Glomerular endothelial cell (primary cell): ENCODE measurements around the gene CFAP410. TPM values are rescaled to one million over a fixed set of nuclear protein-coding genes. Genes with fewer than 3 reads are reported as not detected.

ENCODE experiments used
- DNase-seq: peaks from one replicate; pipeline ENCODE4 v3.0.0-alpha.2; 2011; ENCODE audit warnings: low read depth, low spot score; ENCODE audit errors: extremely low read depth
- total RNA-seq: library from RNA; depleted of rRNA; stranded (reverse); fragments of >200 nt; gene quantifications from 2 replicates; pipeline ENCODE4 v1.2.3, GENCODE V29; 2015

CFAP410 gene
- 14.8 and 19.3 TPM in 2 replicates for total RNA-seq

GRCh38 chr21:44338971-44339910 lies at the start of gene CFAP410:
Gene CFAP410, minus strand, starts transcription at chr21:44339390. Its CDS starts 196 bp downstream, at chr21:44339194.
- peak; percentile 36 for DNase-seq

GRCh38 chr21:44384968-44385367 lies 45.8 kb upstream of the CFAP410 start:
- DNase-seq = no peak

- DNase-seq = no peak
Measured at GRCh38 chr21:44383216-44383615, 44.0 kb upstream of the CFAP410 start.

GRCh38 chr21:44382536-44382935 lies 43.3 kb upstream of the CFAP410 start:
- no peak for DNase-seq

DNA sequence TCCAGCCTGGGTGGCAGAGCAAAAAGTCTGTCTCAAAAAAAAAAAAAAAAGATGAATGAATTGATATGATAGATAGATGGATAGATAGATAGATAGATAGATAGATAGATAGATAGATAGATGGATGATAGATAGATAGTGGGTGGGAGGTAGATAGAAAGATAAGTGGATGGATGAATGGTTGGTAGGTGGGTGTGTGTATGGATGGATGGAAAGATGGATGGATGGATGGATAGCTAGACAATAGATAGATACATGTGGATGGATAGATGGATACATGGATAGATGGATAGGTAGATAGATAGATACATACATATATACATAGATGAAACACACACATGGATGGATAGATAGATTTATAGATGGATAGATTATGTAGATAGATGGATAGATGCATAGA lies 42.7 kb upstream of the CFAP410 start:
- DNase-seq = no peak

DNA sequence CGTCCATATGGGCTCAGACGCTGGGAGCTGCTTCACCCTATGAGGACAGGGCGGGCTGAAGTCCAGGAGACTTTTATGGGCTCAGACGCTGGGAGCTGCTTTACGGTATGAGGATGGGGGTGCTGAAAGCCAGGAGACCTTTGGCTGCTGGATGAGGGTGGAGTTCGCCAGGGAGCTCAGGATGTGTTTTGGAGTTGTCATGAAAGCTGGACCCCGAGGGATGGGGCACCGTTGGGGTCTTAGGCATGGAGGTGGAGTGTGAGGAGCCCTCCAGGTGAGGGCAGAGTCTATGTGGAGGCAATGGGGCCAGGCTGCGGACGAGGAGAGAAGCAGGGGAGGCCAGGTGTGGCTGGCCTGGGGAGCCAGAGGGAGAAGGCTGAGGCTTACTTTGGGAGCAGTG lies 41.7 kb upstream of the CFAP410 start:
- no peak for DNase-seq

DNA sequence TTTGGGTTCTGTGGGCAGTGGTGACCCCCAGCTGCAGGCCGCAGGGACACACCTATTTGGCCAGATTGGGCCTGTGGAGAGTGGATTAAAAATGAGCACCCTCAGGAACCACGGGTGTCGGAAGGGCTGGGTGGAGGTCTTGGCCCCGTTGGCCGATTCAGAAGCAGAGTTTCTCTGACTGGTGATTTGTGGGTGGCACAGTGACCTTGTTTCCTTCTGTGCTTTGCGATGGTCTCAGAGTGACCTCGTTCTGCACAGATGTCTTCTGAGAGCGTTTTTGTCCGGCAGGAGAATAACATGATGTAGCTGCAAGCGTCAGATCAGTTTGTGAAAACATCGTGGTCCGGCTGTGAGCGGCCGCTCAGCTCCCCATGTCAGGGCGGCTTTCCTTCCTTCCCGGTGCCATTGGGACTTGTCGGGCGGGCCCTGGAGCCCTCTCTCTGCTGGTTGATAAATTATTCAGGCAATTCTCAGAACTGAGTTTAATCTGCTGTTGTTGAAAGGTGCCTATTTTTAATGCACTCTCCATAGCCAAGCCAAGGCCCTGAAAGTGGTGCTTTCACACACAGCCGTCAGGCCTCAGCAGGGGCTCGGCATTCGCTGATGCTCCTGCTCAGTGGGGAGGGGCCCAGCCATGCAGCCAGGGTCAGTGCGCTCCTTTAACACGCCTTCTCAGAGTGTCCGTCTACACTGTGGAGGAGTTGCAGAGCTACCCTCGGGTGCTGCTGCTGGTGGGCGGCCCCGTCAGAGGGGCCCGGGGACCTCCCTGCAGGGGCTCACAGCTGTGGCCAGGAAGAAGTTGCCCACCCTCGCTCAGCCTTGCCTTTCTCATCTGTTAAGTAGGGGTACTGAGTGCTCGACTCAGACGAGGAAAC lies 41.0 kb upstream of the CFAP410 start:
- no peak for DNase-seq

DNA sequence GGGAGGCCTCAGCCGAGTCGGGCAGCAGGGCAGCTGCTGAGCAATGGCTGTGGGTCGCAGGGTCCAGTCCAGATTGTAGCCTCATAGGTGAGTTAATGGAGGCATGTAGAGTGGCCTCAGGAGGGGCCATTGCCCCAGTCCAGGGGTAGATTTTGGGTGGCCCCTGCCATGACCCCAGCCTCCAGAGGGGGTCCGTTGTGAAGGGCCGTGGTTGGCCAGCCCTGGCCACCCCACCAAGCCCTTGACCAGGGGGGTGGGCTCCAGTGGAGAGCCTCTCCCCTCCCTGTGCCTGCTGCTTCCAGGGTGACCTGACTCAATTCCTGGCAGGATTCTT lies 40.3 kb upstream of the CFAP410 start:
- no peak for DNase-seq

DNA sequence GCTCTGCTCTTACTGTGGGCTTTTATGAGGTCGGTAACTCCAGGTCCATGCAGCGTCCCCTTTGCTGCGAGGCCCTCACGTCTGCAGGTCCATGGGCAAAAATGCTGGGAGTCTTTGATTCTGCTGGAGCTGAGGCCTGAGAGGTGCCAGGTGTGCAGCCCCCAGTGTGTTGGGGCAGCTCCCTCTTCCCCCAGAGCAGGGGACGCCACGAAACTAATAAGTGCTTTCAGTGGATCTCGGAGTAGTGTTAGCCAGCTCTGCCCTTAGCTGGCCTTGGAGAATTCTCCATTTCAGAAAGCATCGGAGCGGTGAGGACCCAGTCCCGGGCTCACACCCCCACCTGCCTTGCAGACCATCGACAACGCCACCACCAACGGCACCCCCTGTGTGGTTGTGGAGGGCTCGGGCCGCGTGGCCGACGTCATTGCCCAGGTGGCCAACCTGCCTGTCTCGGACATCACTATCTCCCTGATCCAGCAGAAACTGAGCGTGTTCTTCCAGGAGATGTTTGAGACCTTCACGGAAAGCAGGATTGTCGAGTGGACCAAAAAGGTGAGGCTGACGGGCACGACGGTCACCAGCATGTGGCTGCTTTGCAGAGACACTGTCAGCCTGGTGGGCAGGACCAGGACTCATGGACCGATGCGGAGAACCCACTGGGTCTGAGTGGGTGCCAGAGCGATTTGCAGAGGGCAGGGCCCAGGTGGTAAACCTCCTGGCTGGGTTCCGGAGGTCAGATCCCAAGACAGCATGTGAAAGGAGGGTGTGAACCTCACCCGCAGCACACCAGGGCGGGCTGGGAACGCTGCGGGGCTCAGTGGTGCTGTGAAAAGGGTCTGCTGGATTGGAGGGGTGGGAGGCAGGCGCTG lies 39.7 kb upstream of the CFAP410 start:
- DNase-seq = no peak

- no peak for DNase-seq
Measured at GRCh38 chr21:44377922-44378645, 38.9 kb upstream of the CFAP410 start.

DNA sequence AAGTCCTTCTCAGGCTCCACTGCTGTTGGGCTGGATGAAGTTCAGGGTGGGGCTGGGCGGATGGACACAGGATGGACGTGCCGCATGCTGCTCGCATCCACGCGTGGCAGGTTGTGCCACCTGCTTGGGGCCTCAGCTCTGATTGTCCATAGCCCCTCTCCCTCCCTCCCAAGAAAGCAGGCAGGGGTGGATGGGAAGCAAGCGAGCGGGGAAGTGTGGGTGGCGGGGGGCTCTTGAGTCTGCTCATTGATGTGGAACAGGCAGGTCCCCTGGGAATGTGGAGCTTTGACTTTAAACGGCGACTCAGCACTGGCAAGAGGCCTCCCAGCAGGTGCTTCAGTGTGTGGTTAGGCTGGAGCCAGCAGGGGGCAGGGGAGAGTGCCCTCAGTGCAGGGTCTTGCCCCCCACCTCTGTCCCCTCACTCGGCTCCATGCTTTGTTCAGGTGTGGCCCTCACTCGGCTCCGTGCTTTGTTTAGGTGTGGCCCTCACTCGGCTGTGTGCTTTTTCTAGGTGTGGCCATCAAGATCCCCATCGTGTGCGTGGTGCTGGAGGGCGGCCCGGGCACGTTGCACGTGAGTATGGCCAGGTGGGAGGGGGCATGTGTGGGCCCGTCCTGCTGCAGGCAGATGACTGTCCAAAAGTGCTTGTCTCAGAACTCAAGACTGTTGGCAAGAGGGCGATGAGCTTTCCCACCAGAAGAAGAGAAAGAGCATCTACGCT lies 38.2 kb upstream of the CFAP410 start:
- DNase-seq = no peak

GRCh38 chr21:44376606-44377005 lies 37.4 kb upstream of the CFAP410 start:
- DNase-seq = no peak

GRCh38 chr21:44375761-44376241 lies 36.6 kb upstream of the CFAP410 start:
- DNase-seq = no peak

- DNase-seq = no peak
Measured at GRCh38 chr21:44375281-44375651, 36.1 kb upstream of the CFAP410 start.

DNA sequence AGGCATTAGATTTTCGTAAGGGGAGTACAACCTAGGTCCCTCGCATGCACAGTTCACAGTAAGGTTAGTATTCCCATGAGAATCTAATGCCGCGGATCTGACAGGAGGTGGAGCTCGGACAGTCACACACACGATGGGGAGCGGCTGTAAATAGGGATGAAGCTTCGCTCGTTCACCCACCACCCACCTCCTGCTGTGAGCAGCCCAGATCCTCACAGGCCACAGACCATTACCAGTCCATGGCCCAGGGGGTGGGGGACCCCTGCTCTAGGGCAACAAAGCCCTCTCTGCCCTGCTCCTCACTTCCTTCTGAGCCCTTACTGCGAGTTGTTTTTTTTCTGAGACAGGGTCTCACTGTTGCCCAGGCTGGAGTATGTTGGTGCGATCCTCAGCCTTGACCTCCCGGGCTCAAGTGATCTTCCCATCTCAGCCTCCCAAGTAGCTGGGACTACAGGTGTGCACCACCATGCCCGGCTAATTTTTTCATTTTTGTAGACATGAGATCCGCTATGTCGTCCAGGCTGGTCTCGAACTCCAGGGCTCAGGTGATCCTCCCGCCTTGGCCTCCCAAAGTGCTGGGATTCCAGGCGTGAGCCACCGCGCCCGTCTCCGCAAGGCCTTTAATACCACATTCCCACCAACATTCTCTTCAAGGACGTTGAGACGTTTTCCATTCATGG lies 35.6 kb upstream of the CFAP410 start:
- no peak for DNase-seq

GRCh38 chr21:44372616-44373015 lies 33.4 kb upstream of the CFAP410 start:
- DNase-seq = no peak

GRCh38 chr21:44371596-44371995 lies 32.4 kb upstream of the CFAP410 start:
- DNase-seq = no peak

DNA sequence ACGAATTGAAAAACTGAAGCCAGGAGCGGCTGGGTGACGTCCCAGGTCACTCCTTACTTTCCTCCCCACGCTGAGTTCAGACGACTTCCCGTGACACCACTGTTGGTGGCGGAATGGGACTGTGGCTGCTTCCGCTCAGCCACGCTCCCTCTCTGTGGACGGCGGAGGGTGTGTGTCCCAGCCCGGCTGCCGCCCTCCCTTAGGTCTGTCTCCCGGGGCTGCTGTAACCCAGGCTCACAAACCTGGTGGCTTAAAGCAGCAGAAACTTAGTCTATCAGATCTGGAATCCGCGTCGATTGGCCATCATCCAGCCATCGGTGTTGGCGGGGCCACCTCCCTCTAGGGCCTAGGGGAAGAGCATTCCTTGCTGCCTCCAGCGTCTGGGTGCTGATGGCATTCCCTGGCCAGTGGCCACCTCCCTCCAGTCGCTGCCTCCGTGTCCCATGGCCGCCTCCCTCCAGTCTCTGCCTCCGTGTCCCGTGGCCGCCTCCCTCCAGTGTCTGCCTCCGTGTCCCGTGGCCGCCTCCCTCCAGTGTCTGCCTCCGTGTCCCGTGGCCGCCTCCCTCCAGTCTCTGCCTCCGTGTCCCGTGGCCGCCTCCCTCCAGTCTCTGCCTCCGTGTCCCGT lies 31.7 kb upstream of the CFAP410 start:
- DNase-seq = no peak
